Naive thymus-derived CD8-positive, alpha-beta T cell (primary cell): Measurements from ENCODE around the gene CDC25B. TPM values are rescaled to one million over a fixed set of nuclear protein-coding genes. Genes with fewer than 3 reads are reported as not detected.
A peak's percentile ranks its signal among the peaks of the same experiment; 100 is the strongest.

Source experiments
- ATAC-seq, 2 donors: fragments of 150-1000 bp; cut with Tn5 transposase in 1 of 2; sonication (Bioruptor Pico), chemical (Tn5 transposase) in 1 of 2; 1 replicate in 1 of 2; 2 replicates in 1 of 2; pipeline ENCODE4 v1.10.0; 2021; ENCODE audit warnings: mild to moderate bottlenecking in 2 of 2, moderate library complexity in 2 of 2
- POLR2A ChIA-PET: fragments of 350-600 bp; sonication (Branson Sonifier 250); formaldehyde crosslinking; loops from one replicate; lab custom pipeline; 2021; ENCODE audit warnings: antibody characterized with exemption; lab: Charles Lee
- DNase-seq, 10 donors: peaks; one replicate each; pipeline versions ENCODE4 v3.0.0 to v3.0.0-alpha.2; 2020 to 2022
- H3K27ac Mint-ChIP-seq, 10 donors: one replicate each; pipeline ENCODE4 v1.8.0; 2020 to 2022; ENCODE audit warnings: mild to moderate bottlenecking in 10 of 10, mixed read lengths in 10 of 10, moderate library complexity in 4 of 10, inconsistent platforms in 1 of 10
- H3K27me3 Mint-ChIP-seq, 5 donors: one replicate each; pipeline ENCODE4 v1.8.0; 2021 to 2022; ENCODE audit warnings: mixed read lengths in 5 of 5
- H3K36me3 Mint-ChIP-seq, 3 donors: one replicate each; pipeline ENCODE4 v1.8.0; 2020 to 2022; ENCODE audit warnings: mixed read lengths in 3 of 3, mild to moderate bottlenecking in 2 of 3, inconsistent platforms in 1 of 3
- H3K4me1 Mint-ChIP-seq, 4 donors: one replicate each; pipeline ENCODE4 v1.8.0; 2021 to 2022; ENCODE audit warnings: mixed read lengths in 4 of 4
- H3K4me3 Mint-ChIP-seq, 10 donors: one replicate each; pipeline ENCODE4 v1.8.0; 2020 to 2022; ENCODE audit warnings: mild to moderate bottlenecking in 10 of 10, mixed read lengths in 10 of 10, moderate library complexity in 6 of 10, inconsistent platforms in 1 of 10
- H3K9me3 Mint-ChIP-seq, 9 donors: one replicate each; pipeline ENCODE4 v1.8.0; 2020 to 2022; ENCODE audit warnings: mixed read lengths in 9 of 9, mild to moderate bottlenecking in 3 of 9, inconsistent platforms in 1 of 9, moderate library complexity in 1 of 9
- polyA plus RNA-seq, 3 donors: library from polyadenylated mRNA; unstranded; fragments of 300-500 nt; fragmentation: Illumina TruSeq; gene quantifications; one replicate each; pipeline ENCODE4 v1.2.3, GENCODE V29; 2021
- total RNA-seq, 8 experiments: library from RNA in 2 of 8; stranded (reverse) in 2 of 8; gene quantifications; one replicate each; pipeline ENCODE4 v1.2.3 and lab custom pipeline; 2021 to 2026

Gene CDC25B
- total and polyA plus RNA-seq, 5 experiments from 2014 or later = 38.1 to 336 (median 49.7) TPM

GRCh38 chr20:3754276-3754630 is 41.9 kb upstream of the CDC25B start:
- H3K4me1 Mint-ChIP-seq = peaks cover 9 to 15% (median 14%) of the 10 kb centered on the region in 4 donors
- no peak for DNase-seq
- POLR2A ChIA-PET = interaction anchor here (1.0 to 2.8 kb wide), 2 partner anchors 14 to 67 kb away, joined by 3 to 12 read pairs; partner anchors contain the start of gene ADISSP
- ATAC-seq = no peak
- H3K9me3 Mint-ChIP-seq = no peaks in the 10 kb centered on the region
- H3K36me3 Mint-ChIP-seq = peaks cover 0 to 15% (median 0%) of the 10 kb centered on the region in 3 donors
- H3K4me3 Mint-ChIP-seq = no peak overlapping the region
- no peak overlapping the region for H3K27ac Mint-ChIP-seq
- H3K27me3 Mint-ChIP-seq = no peaks in the 10 kb centered on the region

GRCh38 chr20:3755269-3755668 is 40.8 kb upstream of the CDC25B start:
- H3K27ac Mint-ChIP-seq = no peak overlapping the region
- no peaks in the 10 kb centered on the region for H3K27me3 Mint-ChIP-seq
- POLR2A ChIA-PET = no interaction called here
- ATAC-seq = no peak
- peaks cover 14 to 18% (median 16%) of the 10 kb centered on the region in 4 donors for H3K4me1 Mint-ChIP-seq
- DNase-seq = no peak
- no peaks in the 10 kb centered on the region for H3K9me3 Mint-ChIP-seq
- peaks cover 0 to 18% (median 0%) of the 10 kb centered on the region in 3 donors for H3K36me3 Mint-ChIP-seq
- no peak overlapping the region for H3K4me3 Mint-ChIP-seq

GRCh38 chr20:3755814-3756480 is 40.2 kb upstream of the CDC25B start:
- Mint-ChIP-seq H3K27me3 (no peaks in the 10 kb centered on the region), H3K4me1 (peaks cover 15 to 20% (median 16%) of the 10 kb centered on the region in 4 donors), H3K9me3 (no peaks in the 10 kb centered on the region), H3K27ac (no peak overlapping the region), H3K4me3 (no peak overlapping the region), H3K36me3 (peaks cover 0 to 18% (median 0%) of the 10 kb centered on the region in 3 donors)
- POLR2A ChIA-PET = no interaction called here
- DNase-seq = no peak
- no peak for ATAC-seq

GRCh38 chr20:3757268-3757667 is 38.8 kb upstream of the CDC25B start:
- Mint-ChIP-seq H3K9me3 (no peaks in the 10 kb centered on the region), H3K4me3 (no peak overlapping the region), H3K27ac (peak overlapping the region in 1 of 10 donors; percentile 16), H3K4me1 (peaks cover 11 to 20% (median 13%) of the 10 kb centered on the region in 4 donors), H3K27me3 (no peaks in the 10 kb centered on the region), H3K36me3 (peaks cover 0 to 26% (median 0%) of the 10 kb centered on the region in 3 donors)
- no peak for ATAC-seq
- DNase-seq = no peak
- POLR2A ChIA-PET = interaction anchor here (1.1 kb wide), 1 partner anchor 10 kb away, joined by 3 read pairs; the partner anchor contains the start of gene ADISSP

- POLR2A ChIA-PET = interaction anchor here (0.5 to 1.5 kb wide), 2 partner anchors 9 to 92 kb away, joined by 5 to 9 read pairs; partner anchors contain the start of gene ADISSP
- DNase-seq (no peak), ATAC-seq (no peak)
- H3K27ac Mint-ChIP-seq = peak overlapping the region in 2 of 10 donors; percentile 3 to 21
- no peak overlapping the region for H3K4me3 Mint-ChIP-seq
- H3K36me3 Mint-ChIP-seq = peaks cover 0 to 28% (median 0%) of the 10 kb centered on the region in 3 donors
- no peaks in the 10 kb centered on the region for H3K27me3 Mint-ChIP-seq
- H3K9me3 Mint-ChIP-seq = no peaks in the 10 kb centered on the region
- H3K4me1 Mint-ChIP-seq = peaks cover 0 to 12% (median 9%) of the 10 kb centered on the region in 4 donors
Observed at GRCh38 chr20:3758566-3758965, 37.5 kb upstream of the CDC25B start.

- H3K27me3 Mint-ChIP-seq = no peaks in the 10 kb centered on the region
- POLR2A ChIA-PET = interaction anchor here (1.5 to 1.6 kb wide), 2 partner anchors 8 to 27 kb away, joined by 4 to 5 read pairs; partner anchors contain the start of genes ADISSP and CENPB
- peaks cover 2 to 15% (median 10%) of the 10 kb centered on the region in 4 donors for H3K4me1 Mint-ChIP-seq
- no peaks in the 10 kb centered on the region for H3K9me3 Mint-ChIP-seq
- H3K27ac Mint-ChIP-seq = no peak overlapping the region
- H3K36me3 Mint-ChIP-seq = peaks cover 0 to 28% (median 0%) of the 10 kb centered on the region in 3 donors
- ATAC-seq (no peak), DNase-seq (no peak)
- H3K4me3 Mint-ChIP-seq = no peak overlapping the region
Observed at GRCh38 chr20:3759316-3759823, 36.7 kb upstream of the CDC25B start.

GRCh38 chr20:3759884-3760283 is 36.2 kb upstream of the CDC25B start:
- peak overlapping the region in 1 of 10 donors; percentile 55 for H3K27ac Mint-ChIP-seq
- DNase-seq = no peak
- no peak for ATAC-seq
- H3K36me3 Mint-ChIP-seq = peaks cover 0 to 28% (median 0%) of the 10 kb centered on the region in 3 donors
- POLR2A ChIA-PET = interaction anchor here (1.6 kb wide), 1 partner anchor 27 kb away, joined by 4 read pairs; the partner anchor contains the start of gene CENPB
- H3K4me1 Mint-ChIP-seq = peaks cover 7 to 18% (median 12%) of the 10 kb centered on the region in 4 donors
- no peak overlapping the region for H3K4me3 Mint-ChIP-seq
- H3K27me3 Mint-ChIP-seq = no peaks in the 10 kb centered on the region
- H3K9me3 Mint-ChIP-seq = no peaks in the 10 kb centered on the region

GRCh38 chr20:3760655-3761348 is 35.3 kb upstream of the CDC25B start:
- H3K9me3 Mint-ChIP-seq = no peaks in the 10 kb centered on the region
- peaks cover 11 to 26% (median 18%) of the 10 kb centered on the region in 4 donors for H3K4me1 Mint-ChIP-seq
- H3K4me3 Mint-ChIP-seq = no peak overlapping the region
- H3K27ac Mint-ChIP-seq = peak overlapping the region in 1 of 10 donors; percentile 5
- no peak for ATAC-seq
- no peaks in the 10 kb centered on the region for H3K27me3 Mint-ChIP-seq
- DNase-seq = no peak
- POLR2A ChIA-PET = interaction anchor here (1.6 kb wide), 1 partner anchor 26 kb away, joined by 4 read pairs; the partner anchor contains the start of gene CENPB
- H3K36me3 Mint-ChIP-seq = peaks cover 0 to 28% (median 0%) of the 10 kb centered on the region in 3 donors

- H3K4me3 Mint-ChIP-seq = peak overlapping the region in 1 of 10 donors; percentile 15
Observed at GRCh38 chr20:3763671-3764601, 32.2 kb upstream of the CDC25B start.

GRCh38 chr20:3764659-3765058 is 31.5 kb upstream of the CDC25B start:
- no peaks in the 10 kb centered on the region for H3K27me3 Mint-ChIP-seq
- no peaks in the 10 kb centered on the region for H3K9me3 Mint-ChIP-seq
- H3K4me3 Mint-ChIP-seq = peak overlapping the region in 1 of 10 donors; percentile 15
- H3K4me1 Mint-ChIP-seq = peaks cover 20 to 45% (median 44%) of the 10 kb centered on the region in 4 donors
- peaks cover 0 to 13% (median 0%) of the 10 kb centered on the region in 3 donors for H3K36me3 Mint-ChIP-seq
- ATAC-seq (no peak), DNase-seq (no peak)
- H3K27ac Mint-ChIP-seq = no peak overlapping the region
- POLR2A ChIA-PET = interaction anchor here (1.1 kb wide), 1 partner anchor 20 kb away, joined by 3 read pairs; no protein-coding TSS in a partner anchor

More at GRCh38 chr20:3763671-3764601, 32.2 kb upstream of the CDC25B start:
- H3K9me3 Mint-ChIP-seq = no peaks in the 10 kb centered on the region
- H3K27me3 Mint-ChIP-seq = no peaks in the 10 kb centered on the region
- DNase-seq (no peak), ATAC-seq (no peak)
- H3K36me3 Mint-ChIP-seq = peaks cover 0 to 13% (median 0%) of the 10 kb centered on the region in 3 donors
- H3K4me1 Mint-ChIP-seq = peaks cover 19 to 44% (median 41%) of the 10 kb centered on the region in 4 donors
- peak overlapping the region in 2 of 10 donors; percentile 32 to 56 for H3K27ac Mint-ChIP-seq
- POLR2A ChIA-PET = interaction anchor here (0.7 to 1.1 kb wide), 3 partner anchors 11 to 21 kb away, joined by 3 read pairs; no protein-coding TSS in a partner anchor

- POLR2A ChIA-PET = interaction anchor here (0.8 kb wide), 2 partner anchors 15 to 322 kb away, joined by 5 to 6 read pairs; no protein-coding TSS in a partner anchor
- peaks cover 16 to 45% (median 42%) of the 10 kb centered on the region in 4 donors for H3K4me1 Mint-ChIP-seq
- DNase-seq = no peak
Observed at GRCh38 chr20:3765171-3765882, 30.8 kb upstream of the CDC25B start.

More at GRCh38 chr20:3765171-3765882, 30.8 kb upstream of the CDC25B start:
- Mint-ChIP-seq H3K9me3 (no peaks in the 10 kb centered on the region), H3K36me3 (peaks cover 0 to 10% (median 0%) of the 10 kb centered on the region in 3 donors), H3K27me3 (no peaks in the 10 kb centered on the region), H3K4me3 (peak overlapping the region in 5 of 10 donors; percentile 15 to 92 (median 41)), H3K27ac (peak overlapping the region in 3 of 10 donors; percentile 24 to 37 (median 30))
- no peak for ATAC-seq
